ENCODE measurements around the gene PGBD5. TPM values are rescaled to one million over a fixed set of nuclear protein-coding genes. Genes with fewer than 3 reads are reported as not detected.

Gene PGBD5
- total and polyA plus RNA-seq, 9 of the 15 experiments (the other 6 are each of a cell fraction or from before 2014, with no cell fraction given): under 0.01 to 0.40 (median 0.10) TPM; not detected in 3

DNA sequence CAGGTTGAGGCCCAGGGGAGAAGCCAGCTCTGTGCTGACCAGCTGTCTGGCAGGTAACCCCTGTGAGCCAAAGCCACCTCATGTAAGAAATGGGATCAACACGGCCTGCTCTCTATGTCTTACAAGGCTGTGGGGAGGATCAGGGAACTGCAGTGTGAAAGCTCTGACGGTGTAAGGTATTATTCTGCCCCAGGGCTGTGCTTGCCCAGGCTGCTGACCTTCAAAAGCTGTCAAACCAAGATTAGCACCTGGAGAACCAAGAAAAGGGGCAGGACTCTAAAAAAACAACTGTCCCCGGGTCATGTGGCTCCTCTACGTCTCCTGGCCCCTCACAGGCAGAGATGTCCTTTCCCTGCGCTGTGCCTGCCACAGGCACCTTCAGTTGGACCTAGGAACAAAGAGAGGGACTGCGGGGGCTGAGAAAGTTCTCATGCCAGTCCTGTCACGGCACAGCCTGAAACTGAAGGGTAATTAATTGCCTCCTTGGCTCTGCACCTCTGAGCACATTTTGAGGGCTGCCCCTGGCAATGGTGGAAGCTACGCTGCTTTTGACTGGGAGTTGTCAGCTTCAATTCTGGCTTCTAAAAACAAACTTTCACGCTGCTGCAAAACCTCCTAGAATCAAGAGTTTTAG is 77.6 kb downstream of the PGBD5 start:
- no peak overlapping the region for H2AFZ ChIP-seq (ENCODE audit: low read depth, low read length)

DNA sequence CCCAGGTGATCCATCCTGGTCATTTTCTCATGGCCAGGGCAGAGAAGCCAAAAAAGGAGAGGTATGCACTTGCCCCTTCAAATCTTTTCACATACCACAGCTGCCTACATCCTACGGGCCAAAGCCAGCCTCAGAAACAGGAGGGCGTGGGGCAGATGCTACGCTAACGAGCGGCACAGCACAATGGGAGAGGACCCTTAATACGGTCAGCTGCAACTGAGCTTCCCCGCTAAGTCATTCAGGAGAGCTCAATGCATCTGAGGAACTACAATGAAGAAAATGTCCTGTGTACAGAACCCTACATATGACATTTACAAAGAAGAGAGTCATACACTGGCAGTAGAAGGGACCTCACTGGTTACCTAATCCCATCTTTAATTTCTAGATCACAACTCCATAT is 78.2 kb downstream of the PGBD5 start:
- FAIRE-seq (no peak), DNase-seq (ENCODE audit: extremely low read depth in 1 of 4, low spot score in 3 of 4) (no peak), ATAC-seq (no peak)
- Histone ChIP-seq H3K36me3 (ENCODE audit: control insufficient read depth, insufficient read depth, low read length) (no peaks in the 10 kb centered on the region), H3K4me2 (ENCODE audit: insufficient read depth, low read length) (no peak overlapping the region), H4K20me1 (replicated peaks; ENCODE audit: control insufficient read depth, insufficient read depth, low read length) (0 out of 2 replicates have a peak, but pooled peaks cover 4% of the 10 kb centered on the region), H2AFZ (ENCODE audit: low read depth, low read length) (no peak overlapping the region), H3K27me3 (ENCODE audit: control insufficient read depth in 2 of 2, insufficient read depth in 2 of 2, low read length in 2 of 2) (peaks cover 50 to 66% of the 10 kb centered on the region in 2 experiments), H3K4me3 (no peak overlapping the region), H3K9ac (ENCODE audit: insufficient read depth in 1 of 2, low read depth in 2 of 2, low read length in 2 of 2) (no peak overlapping the region), H3K79me2 (ENCODE audit: control insufficient read depth, insufficient read depth, low read length) (no peaks in the 10 kb centered on the region), H3K27ac (ENCODE audit: extremely low read depth, low read depth, low read length) (no peak overlapping the region), H3K9me3 (replicated peaks; ENCODE audit: control insufficient read depth, insufficient read depth, low read depth, low read length) (no peaks in the 10 kb centered on the region; the same call in 1 of the 2 replicates), H3K4me1 (replicated peaks in 1 of 2; ENCODE audit: control insufficient read depth in 2 of 2, insufficient read depth in 2 of 2, low read length in 2 of 2) (no peaks in the 10 kb centered on the region), H3K9me1 (ENCODE audit: control insufficient read depth, insufficient read depth, low read length) (no peaks in the 10 kb centered on the region)
- no TSS peak for BruUV-seq (replicated peaks)
- in situ Hi-C loops (cut with MboI) (no loop called here), intact Hi-C loops (cut with micrococcal nuclease) (loop anchor here (10.0 kb wide), 1 partner anchor 427 kb away; no protein-coding TSS in a partner anchor)
- under 1% methylated on average over 7 of the region's 7 CpGs for WGBS (ENCODE audit: insufficient coverage, low coverage, missing lambda C conversion rate)
- ChIA-PET POLR2A (interaction anchor here (1.2 kb wide), 1 partner anchor 9 kb away, joined by 3 read pairs; no protein-coding TSS in a partner anchor), CTCF (ENCODE audit: low intra/inter-chr PET ratio) (no interaction called here)
- TF ChIP-seq ETV1 (tag; conservative IDR thresholded peaks at IDR 0.05; ENCODE audit: low read depth) (no peak), RBM15 (IDR thresholded peaks at IDR 0.05; ENCODE audit: insufficient read depth, low read length) (no peak), IFI16 (CRISPR knock-in tag; IDR thresholded peaks at IDR 0.05) (no peak), NR3C1 (CRISPR knock-in tag; IDR thresholded peaks at IDR 0.05) (no peak), EZH2 (IDR thresholded peaks at IDR 0.05; ENCODE audit: borderline replicate concordance, low read depth, low read length) (no peak), CEBPB (tag; IDR thresholded peaks at IDR 0.05) (no peak)
- TF ChIP-seq, protein P1, sequence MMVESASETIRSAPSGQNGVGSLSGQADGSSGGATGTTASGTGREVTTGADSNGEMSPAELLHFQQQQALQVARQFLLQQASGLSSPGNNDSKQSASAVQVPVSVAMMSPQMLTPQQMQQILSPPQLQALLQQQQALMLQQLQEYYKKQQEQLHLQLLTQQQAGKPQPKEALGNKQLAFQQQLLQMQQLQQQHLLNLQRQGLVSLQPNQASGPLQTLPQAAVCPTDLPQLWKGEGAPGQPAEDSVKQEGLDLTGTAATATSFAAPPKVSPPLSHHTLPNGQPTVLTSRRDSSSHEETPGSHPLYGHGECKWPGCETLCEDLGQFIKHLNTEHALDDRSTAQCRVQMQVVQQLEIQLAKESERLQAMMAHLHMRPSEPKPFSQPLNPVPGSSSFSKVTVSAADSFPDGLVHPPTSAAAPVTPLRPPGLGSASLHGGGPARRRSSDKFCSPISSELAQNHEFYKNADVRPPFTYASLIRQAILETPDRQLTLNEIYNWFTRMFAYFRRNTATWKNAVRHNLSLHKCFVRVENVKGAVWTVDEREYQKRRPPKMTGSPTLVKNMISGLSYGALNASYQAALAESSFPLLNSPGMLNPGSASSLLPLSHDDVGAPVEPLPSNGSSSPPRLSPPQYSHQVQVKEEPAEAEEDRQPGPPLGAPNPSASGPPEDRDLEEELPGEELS (CRISPR knock-in tag; IDR thresholded peaks at IDR 0.05; ENCODE audit: borderline replicate concordance): no peak
- TF ChIP-seq, protein P2, sequence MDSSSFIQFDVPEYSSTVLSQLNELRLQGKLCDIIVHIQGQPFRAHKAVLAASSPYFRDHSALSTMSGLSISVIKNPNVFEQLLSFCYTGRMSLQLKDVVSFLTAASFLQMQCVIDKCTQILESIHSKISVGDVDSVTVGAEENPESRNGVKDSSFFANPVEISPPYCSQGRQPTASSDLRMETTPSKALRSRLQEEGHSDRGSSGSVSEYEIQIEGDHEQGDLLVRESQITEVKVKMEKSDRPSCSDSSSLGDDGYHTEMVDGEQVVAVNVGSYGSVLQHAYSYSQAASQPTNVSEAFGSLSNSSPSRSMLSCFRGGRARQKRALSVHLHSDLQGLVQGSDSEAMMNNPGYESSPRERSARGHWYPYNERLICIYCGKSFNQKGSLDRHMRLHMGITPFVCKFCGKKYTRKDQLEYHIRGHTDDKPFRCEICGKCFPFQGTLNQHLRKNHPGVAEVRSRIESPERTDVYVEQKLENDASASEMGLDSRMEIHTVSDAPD (CRISPR knock-in tag; IDR thresholded peaks at IDR 0.05): no peak

More for the DNA sequence above, 77.6 kb downstream of the PGBD5 start:
- H3K9ac ChIP-seq (ENCODE audit: insufficient read depth in 1 of 2, low read depth in 2 of 2, low read length in 2 of 2): no peak overlapping the region
- POLR2A ChIA-PET: interaction anchor here (0.8 to 1.2 kb wide), 3 partner anchors 9 to 21 kb away, joined by 3 read pairs; no protein-coding TSS in a partner anchor
- no peaks in the 10 kb centered on the region for H3K9me1 ChIP-seq (ENCODE audit: control insufficient read depth, insufficient read depth, low read length)
- H3K36me3 ChIP-seq (ENCODE audit: control insufficient read depth, insufficient read depth, low read length): no peaks in the 10 kb centered on the region
- H3K27me3 ChIP-seq (ENCODE audit: control insufficient read depth in 2 of 2, insufficient read depth in 2 of 2, low read length in 2 of 2): peaks cover 48 to 68% of the 10 kb centered on the region in 2 experiments
- no peak overlapping the region for H3K27ac ChIP-seq (ENCODE audit: extremely low read depth, low read depth, low read length)
- H3K9me3 ChIP-seq (replicated peaks; ENCODE audit: control insufficient read depth, insufficient read depth, low read depth, low read length): no peaks in the 10 kb centered on the region; the same call in 1 of the 2 replicates
- H3K4me3 ChIP-seq: no peak overlapping the region
- no TSS peak for BruUV-seq (replicated peaks)
- intact Hi-C loops (cut with micrococcal nuclease) (loop anchor here (10.0 kb wide), 1 partner anchor 426 kb away; no protein-coding TSS in a partner anchor), in situ Hi-C loops (cut with MboI) (no loop called here)
- no peaks in the 10 kb centered on the region for H3K79me2 ChIP-seq (ENCODE audit: control insufficient read depth, insufficient read depth, low read length)
- DNase-seq (ENCODE audit: extremely low read depth in 1 of 4, low spot score in 3 of 4): no peak
- CTCF ChIA-PET (ENCODE audit: low intra/inter-chr PET ratio): no interaction called here
- H3K4me1 ChIP-seq (replicated peaks in 1 of 2; ENCODE audit: control insufficient read depth in 2 of 2, insufficient read depth in 2 of 2, low read length in 2 of 2): no peaks in the 10 kb centered on the region
- TF ChIP-seq ETV1 (tag; conservative IDR thresholded peaks at IDR 0.05; ENCODE audit: low read depth): no peak
- TF ChIP-seq, protein P3, sequence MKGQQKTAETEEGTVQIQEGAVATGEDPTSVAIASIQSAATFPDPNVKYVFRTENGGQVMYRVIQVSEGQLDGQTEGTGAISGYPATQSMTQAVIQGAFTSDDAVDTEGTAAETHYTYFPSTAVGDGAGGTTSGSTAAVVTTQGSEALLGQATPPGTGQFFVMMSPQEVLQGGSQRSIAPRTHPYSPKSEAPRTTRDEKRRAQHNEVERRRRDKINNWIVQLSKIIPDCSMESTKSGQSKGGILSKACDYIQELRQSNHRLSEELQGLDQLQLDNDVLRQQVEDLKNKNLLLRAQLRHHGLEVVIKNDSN (CRISPR knock-in tag; IDR thresholded peaks at IDR 0.05): no peak
- ATAC-seq: no peak
- H3K4me2 ChIP-seq (ENCODE audit: insufficient read depth, low read length): no peak overlapping the region
- FAIRE-seq: no peak
- WGBS (ENCODE audit: insufficient coverage, low coverage, missing lambda C conversion rate): under 1% methylated on average over 9 of the region's 9 CpGs
- H4K20me1 ChIP-seq (replicated peaks; ENCODE audit: control insufficient read depth, insufficient read depth, low read length): 0 out of 2 replicates have a peak, but pooled peaks cover 4% of the 10 kb centered on the region

All from K562 (cell line).